Effector CD4-positive, alpha-beta T cell (primary cell): Measurements from ENCODE around the gene P4HA1.
A peak's percentile ranks its signal among the peaks of the same experiment; 100 is the strongest.
"Not testable (repeated sequence)": the region's sequence is repeated elsewhere in the genome, so short reads cannot be mapped to it uniquely, and the experiment has no call there.

Source experiments
- DNase-seq: peaks from one replicate; pipeline ENCODE4 v3.0.0-alpha.2; 2020
- total RNA-seq: gene quantifications from one replicate; lab custom pipeline; 2026; lab: John Stamatoyannopoulos, UW

P4HA1 gene
- total RNA-seq: 35.8 reads per million, percentile 60 among the genes with 10 or more reads in this experiment

DNA sequence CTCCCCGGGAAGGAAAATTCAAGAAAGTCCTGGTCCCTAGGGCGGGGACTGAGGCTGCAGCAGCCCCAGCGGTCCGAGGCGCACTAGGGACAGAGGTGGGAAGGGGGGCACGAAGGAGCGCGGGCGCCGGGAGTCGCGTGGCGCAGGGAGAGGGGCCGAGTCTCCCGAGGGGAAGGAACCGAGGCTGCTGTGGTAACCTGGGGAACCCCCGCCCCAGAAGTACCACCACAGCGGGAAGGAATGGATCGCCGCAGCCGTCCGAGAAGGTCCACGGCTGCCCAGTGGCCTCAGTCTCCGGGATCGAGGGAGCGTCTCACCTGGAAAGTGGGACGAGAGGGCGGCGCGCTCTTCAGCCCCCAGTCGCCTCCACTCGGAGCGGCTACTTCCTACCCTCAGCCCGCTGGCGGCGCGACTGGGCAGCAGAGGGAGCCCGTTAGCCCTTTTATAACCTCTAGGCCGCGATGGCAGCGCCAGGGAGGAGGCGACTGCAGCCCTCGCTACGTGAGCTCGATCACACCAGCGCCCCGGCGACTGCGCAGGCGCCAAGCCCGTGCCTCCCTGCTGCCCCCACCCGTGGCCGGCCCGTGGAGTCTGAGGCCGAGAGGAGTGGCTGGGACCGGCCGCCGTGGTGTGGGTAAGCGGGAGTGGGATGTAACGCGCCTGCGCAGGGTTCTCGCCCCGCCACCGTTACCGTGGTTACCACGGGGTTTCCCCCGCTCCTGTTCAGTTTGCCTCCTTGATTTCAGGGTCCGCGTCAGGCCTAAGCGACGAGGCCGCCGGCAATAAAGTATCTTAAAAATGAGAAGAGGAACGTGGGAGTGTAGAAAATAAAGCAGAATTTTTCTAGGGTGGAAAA is at the start of gene P4HA1:
Gene P4HA1, minus strand, starts transcription at position 418 of the 856 bp plus-strand sequence. CDS start 21,983 bp downstream, outside the sequence.
- DNase-seq: peak; percentile 96

DNA sequence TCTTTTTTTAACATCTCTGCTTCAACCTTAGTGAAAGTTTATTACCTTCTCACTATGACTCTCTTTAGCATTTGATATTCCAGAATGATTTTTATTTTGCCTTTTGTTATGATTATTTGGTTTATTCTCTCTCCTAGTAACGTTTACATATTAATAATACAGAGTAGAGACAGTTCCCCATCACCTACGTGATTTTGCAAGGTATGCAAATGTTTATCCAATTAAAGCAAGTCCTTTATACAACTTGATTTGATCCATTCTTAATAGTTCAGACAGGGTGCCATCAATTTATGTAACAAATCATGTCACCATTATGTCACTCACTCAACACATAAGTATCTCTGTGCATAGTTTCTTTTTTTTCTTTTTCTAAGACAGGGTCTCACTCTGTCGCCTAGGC is 44.9 kb upstream of the P4HA1 start:
- no peak for DNase-seq

- no peak for DNase-seq
These were observed 42.6 kb upstream of the P4HA1 start for GRCh38 chr10:73139251-73139650.

DNA sequence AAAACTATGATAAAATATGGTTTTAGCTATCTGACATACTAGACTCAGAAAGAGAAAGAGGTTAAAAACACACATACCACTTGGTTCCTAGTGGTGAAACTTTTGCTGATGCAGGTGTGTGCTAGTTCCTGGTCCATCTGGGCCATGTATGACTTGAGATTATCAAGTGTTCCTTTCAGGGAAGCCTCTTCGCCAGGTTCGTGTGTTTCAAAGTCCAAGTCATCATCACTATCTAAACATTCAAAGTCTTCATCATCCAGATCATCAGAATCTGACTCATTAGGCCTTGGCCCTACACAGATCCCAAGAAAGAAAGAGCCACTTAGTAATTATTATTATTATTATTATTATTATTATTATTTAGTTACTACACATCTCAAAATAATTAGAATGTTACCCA is 40.0 kb upstream of the P4HA1 start:
- DNase-seq: no peak

GRCh38 chr10:73134727-73135126 is 38.1 kb upstream of the P4HA1 start:
- no peak for DNase-seq

DNA sequence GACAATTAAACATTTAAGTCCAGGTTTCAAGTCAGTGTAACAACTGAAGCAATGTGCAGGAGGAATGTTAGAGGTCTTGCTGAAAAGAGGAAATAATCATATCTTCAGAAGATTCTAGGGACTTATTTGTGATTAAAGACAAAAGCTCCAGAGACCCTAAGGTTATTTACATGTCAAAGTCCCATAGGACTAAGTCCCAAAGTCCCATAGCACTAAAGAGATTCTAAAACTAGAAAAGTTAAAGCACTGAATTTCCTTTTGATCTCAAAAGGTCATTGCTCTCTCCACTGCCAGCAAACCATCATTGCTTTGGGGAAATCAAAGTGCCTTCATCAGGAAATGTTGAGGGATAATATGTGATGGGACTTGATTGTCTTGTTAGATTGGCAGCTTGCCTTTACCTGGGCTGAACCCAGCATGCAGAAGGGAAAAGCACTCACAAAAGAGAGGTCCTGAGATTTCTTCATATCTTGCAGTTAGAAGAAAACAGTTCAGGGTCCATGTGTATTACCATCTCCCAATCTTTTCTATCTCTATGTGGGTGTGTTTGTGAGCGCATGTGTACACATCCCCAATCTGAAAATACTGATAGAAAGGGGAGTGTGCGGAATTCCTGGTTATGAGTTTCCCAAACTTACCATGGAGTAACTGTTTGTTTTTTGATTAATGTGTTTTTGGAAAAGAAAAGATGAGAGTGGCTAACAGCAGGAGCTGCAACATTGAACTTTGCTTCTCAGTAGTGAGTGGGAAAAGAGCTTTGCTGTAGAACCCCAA is 35.4 kb upstream of the P4HA1 start:
- DNase-seq: no peak

DNA sequence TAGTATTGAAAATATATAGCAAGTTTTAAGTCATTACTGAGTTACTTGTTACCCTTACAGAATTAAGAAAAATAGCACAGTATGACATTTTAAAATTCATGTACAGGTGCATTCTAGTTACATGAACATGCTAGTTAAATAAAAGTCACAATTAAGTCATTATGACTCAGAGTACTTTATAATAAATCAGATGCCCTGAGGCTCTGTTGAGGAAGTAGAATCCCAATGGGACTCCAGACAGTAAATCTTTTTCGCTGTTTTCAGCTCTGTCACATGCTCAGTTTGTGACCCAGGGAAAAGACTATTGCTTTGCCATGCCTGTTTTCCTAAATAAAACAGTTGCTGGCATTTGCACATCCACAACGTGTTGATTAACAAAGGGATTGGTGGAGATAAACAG is 34.6 kb upstream of the P4HA1 start:
- DNase-seq: no peak

DNA sequence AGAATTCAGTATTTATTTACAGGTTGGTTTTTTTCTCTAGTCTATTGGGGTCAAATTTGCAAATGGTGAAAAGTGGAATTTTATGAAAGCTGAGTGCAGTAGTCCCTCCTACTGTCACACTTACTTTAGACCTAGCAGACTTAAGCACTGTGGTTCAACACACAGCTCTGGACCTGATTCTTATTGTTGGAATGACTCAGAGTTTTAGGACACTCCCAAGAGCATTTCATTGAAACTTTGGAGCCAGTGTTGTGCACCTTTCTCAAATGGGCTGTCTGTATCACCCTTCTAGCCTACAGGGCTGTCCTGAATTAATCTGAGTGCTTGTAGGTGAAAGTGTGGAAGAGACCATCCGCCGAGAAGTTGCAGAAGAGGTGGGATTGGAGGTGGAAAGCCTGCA is 29.7 kb upstream of the P4HA1 start:
- DNase-seq: no peak

- no peak for DNase-seq
These were observed 23.3 kb upstream of the P4HA1 start for GRCh38 chr10:73119952-73120351.

- DNase-seq: no peak
These were observed 22.8 kb upstream of the P4HA1 start for GRCh38 chr10:73119457-73119856.

- DNase-seq: no peak
These were observed 21.5 kb upstream of the P4HA1 start for GRCh38 chr10:73117976-73118743.

DNA sequence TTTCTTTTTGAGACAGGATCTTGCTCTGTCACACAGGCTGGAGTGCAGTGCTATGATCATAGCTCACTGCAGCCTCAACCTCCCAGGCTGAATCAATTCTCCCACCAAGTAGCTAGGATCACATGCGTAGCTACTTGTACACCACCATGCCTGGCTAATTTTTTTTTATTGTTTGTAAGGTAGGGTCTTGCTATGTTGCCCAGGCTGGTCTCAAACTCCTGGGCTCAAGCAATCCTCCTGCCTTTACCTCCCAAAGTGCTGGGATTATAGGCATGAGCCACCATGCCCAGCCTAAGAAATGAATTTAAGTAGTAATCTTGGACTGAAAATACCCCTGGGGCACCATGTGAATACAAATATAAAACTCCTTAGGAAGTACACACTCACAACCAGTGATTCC is 19.4 kb upstream of the P4HA1 start:
- DNase-seq: no peak

GRCh38 chr10:73113551-73113950 is 16.9 kb upstream of the P4HA1 start:
- DNase-seq: no peak

- not testable (repeated sequence) for DNase-seq
These were observed 15.4 kb upstream of the P4HA1 start for GRCh38 chr10:73112032-73112431.

GRCh38 chr10:73110345-73110849 is 13.7 kb upstream of the P4HA1 start, which contains the start of gene NUDT13:
TSS of gene NUDT13 (plus strand) at chr10:73110455. CDS start at chr10:73114366, 3,911 bp downstream.
- peak; percentile 47 for DNase-seq

- not testable (repeated sequence) for DNase-seq
These were observed 12.6 kb upstream of the P4HA1 start for GRCh38 chr10:73109248-73109652.

DNA sequence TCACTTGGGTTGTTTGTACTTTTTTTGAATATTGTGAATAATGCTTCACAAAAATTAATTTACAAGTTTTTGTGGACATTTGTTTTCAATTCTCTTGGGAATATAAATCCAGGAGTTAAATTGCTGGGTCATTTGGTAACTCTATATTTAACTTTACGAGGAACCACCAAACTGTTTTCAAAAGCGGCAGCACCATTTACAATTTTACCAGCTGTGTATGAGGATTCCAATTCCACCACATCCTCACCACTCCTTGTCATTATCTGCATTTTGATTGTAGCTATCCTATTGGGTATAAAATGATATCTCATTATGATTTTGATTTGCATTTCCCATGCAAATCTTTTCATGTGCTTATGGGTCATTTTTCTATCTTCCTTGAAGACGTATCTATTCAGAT is 9.6 kb upstream of the P4HA1 start:
- no peak for DNase-seq

DNA sequence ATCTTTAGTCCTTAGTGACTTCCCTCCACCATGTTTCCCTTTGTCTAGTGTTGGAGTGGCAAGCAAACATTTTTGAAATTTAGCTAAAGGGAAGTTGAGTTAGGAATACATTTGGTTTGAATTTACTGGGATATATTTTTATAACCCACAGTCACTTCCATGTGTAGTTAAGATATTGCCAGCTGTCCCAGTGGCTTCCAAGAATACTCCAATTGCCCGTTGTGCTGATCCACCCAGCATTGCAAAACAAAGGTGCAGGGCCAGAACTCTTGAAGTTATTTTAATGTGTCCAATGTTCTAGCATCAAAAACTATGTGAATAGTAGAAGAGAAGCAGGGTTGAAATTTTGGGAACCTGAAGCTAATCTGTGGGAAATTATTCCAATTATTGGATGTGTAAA is 2.5 kb upstream of the P4HA1 start:
- no peak for DNase-seq

DNA sequence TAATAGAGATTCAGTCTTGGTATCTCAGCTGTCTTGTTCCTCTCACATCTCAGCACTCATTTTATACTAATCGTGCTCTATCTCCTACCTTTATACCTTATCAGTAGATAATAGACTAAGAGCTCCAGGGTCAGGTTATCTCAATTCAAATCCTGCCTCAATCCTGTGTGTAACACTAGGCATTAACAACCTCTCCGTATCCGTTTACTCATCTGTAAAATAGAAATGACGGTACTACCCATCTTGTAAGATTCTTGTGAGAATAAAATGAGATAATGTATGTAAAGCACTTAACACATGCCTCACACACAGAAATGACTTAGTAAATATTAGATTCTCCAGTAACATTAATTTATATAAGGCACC is 622 bp upstream of the P4HA1 start:
- no peak for DNase-seq

GRCh38 chr10:73096041-73096448 is 621 bp downstream of the P4HA1 start:
- peak; percentile 66 for DNase-seq

DNA sequence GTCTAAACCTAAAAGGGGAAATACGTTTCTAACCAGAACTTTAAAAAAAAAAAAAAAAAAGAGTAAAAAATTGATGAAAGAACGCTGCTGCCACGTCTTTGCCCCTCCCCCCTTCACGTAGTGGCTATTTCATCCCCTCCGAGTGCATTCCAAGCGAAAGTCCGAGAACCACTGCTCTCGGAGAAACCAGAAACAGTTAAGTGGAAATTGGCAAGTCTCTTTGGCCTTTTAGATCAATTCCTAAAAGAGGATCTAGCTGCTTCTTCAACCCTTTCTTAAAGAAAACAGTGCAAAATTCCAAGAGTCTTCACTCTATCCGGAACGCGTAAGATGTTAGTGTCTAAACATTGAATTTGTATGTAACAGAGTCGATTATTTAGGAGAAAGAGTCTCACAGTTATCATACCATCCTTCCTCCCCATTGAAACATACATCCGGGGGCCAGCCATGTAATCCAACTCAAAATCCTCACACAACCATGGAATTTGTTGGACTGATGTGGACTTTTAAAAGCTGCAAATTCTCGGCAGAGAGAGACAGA is 1.1 kb downstream of the P4HA1 start:
- peak; percentile 15 for DNase-seq

GRCh38 chr10:73094986-73095480 is 1.6 kb downstream of the P4HA1 start:
- DNase-seq: no peak
